ENCODE measurements around the gene PIK3CG.
"Not testable (repeated sequence)": the region's sequence is repeated elsewhere in the genome, so short reads cannot be mapped to it uniquely, and the experiment has no call there.

The PIK3CG gene

DNA sequence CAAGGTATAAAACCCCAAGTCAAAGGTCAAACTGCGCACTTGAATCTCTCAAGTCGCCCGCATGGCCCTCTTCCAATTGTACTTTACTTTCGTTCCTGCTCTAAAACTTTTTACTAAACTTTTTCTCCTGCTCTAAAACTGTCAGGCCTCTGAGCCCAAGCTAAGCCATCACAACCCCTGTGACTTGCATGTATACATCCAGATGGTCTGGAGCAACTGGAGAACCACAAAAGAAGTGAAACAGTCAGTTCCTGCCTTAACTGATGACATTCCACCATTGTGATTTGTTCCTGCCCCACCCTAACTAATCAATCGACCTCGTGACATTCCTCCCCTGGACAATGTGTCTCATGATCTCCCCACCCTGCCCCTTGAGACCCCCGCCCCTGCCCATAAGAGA lies 35.6 kb upstream of the PIK3CG start:
- ChIA-PET POLR2A (no interaction called here), CTCF (no interaction called here)
- TF ChIP-seq, protein P1, sequence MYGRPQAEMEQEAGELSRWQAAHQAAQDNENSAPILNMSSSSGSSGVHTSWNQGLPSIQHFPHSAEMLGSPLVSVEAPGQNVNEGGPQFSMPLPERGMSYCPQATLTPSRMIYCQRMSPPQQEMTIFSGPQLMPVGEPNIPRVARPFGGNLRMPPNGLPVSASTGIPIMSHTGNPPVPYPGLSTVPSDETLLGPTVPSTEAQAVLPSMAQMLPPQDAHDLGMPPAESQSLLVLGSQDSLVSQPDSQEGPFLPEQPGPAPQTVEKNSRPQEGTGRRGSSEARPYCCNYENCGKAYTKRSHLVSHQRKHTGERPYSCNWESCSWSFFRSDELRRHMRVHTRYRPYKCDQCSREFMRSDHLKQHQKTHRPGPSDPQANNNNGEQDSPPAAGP (tag by site-specific recombination; IDR thresholded peaks at IDR 0.05): no peak
- TF ChIP-seq, protein P2, sequence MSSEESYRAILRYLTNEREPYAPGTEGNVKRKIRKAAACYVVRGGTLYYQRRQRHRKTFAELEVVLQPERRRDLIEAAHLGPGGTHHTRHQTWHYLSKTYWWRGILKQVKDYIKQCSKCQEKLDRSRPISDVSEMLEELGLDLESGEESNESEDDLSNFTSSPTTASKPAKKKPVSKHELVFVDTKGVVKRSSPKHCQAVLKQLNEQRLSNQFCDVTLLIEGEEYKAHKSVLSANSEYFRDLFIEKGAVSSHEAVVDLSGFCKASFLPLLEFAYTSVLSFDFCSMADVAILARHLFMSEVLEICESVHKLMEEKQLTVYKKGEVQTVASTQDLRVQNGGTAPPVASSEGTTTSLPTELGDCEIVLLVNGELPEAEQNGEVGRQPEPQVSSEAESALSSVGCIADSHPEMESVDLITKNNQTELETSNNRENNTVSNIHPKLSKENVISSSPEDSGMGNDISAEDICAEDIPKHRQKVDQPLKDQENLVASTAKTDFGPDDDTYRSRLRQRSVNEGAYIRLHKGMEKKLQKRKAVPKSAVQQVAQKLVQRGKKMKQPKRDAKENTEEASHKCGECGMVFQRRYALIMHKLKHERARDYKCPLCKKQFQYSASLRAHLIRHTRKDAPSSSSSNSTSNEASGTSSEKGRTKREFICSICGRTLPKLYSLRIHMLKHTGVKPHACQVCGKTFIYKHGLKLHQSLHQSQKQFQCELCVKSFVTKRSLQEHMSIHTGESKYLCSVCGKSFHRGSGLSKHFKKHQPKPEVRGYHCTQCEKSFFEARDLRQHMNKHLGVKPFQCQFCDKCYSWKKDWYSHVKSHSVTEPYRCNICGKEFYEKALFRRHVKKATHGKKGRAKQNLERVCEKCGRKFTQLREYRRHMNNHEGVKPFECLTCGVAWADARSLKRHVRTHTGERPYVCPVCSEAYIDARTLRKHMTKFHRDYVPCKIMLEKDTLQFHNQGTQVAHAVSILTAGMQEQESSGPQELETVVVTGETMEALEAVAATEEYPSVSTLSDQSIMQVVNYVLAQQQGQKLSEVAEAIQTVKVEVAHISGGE (tag by site-specific recombination; conservative IDR thresholded peaks at IDR 0.05; ENCODE audit: low read depth): no peak
- TF ChIP-seq WT1 (tag by site-specific recombination; IDR thresholded peaks at IDR 0.05) (no peak), ZNF600 (tag by site-specific recombination; IDR thresholded peaks at IDR 0.05) (no peak), ZFP3 (tag by site-specific recombination; IDR thresholded peaks at IDR 0.05; ENCODE audit: low read depth) (no peak), ZNF133 (tag by site-specific recombination; IDR thresholded peaks at IDR 0.05) (no peak), ZNF211 (tag by site-specific recombination; IDR thresholded peaks at IDR 0.05; ENCODE audit: low read depth) (no peak), ZNF501 (tag by site-specific recombination; IDR thresholded peaks at IDR 0.05) (no peak)
- TF ChIP-seq, protein P3, sequence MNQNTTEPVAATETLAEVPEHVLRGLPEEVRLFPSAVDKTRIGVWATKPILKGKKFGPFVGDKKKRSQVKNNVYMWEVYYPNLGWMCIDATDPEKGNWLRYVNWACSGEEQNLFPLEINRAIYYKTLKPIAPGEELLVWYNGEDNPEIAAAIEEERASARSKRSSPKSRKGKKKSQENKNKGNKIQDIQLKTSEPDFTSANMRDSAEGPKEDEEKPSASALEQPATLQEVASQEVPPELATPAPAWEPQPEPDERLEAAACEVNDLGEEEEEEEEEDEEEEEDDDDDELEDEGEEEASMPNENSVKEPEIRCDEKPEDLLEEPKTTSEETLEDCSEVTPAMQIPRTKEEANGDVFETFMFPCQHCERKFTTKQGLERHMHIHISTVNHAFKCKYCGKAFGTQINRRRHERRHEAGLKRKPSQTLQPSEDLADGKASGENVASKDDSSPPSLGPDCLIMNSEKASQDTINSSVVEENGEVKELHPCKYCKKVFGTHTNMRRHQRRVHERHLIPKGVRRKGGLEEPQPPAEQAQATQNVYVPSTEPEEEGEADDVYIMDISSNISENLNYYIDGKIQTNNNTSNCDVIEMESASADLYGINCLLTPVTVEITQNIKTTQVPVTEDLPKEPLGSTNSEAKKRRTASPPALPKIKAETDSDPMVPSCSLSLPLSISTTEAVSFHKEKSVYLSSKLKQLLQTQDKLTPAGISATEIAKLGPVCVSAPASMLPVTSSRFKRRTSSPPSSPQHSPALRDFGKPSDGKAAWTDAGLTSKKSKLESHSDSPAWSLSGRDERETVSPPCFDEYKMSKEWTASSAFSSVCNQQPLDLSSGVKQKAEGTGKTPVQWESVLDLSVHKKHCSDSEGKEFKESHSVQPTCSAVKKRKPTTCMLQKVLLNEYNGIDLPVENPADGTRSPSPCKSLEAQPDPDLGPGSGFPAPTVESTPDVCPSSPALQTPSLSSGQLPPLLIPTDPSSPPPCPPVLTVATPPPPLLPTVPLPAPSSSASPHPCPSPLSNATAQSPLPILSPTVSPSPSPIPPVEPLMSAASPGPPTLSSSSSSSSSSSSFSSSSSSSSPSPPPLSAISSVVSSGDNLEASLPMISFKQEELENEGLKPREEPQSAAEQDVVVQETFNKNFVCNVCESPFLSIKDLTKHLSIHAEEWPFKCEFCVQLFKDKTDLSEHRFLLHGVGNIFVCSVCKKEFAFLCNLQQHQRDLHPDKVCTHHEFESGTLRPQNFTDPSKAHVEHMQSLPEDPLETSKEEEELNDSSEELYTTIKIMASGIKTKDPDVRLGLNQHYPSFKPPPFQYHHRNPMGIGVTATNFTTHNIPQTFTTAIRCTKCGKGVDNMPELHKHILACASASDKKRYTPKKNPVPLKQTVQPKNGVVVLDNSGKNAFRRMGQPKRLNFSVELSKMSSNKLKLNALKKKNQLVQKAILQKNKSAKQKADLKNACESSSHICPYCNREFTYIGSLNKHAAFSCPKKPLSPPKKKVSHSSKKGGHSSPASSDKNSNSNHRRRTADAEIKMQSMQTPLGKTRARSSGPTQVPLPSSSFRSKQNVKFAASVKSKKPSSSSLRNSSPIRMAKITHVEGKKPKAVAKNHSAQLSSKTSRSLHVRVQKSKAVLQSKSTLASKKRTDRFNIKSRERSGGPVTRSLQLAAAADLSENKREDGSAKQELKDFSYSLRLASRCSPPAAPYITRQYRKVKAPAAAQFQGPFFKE (tag by site-specific recombination; IDR thresholded peaks at IDR 0.05; ENCODE audit: borderline replicate concordance): no peak
- Histone ChIP-seq H3K36me3 (ENCODE audit: control insufficient read depth in 2 of 2, insufficient read depth in 1 of 2, low read length in 2 of 2) (no peaks in the 10 kb centered on the region), H3K4me3 (ENCODE audit: low read depth, low read length) (no peak overlapping the region), H3K27ac (ENCODE audit: extremely low read depth, low read depth, low read length) (no peak overlapping the region), H3K4me1 (ENCODE audit: control insufficient read depth, insufficient read depth, low read length) (no peaks in the 10 kb centered on the region), H3K9me3 (ENCODE audit: control insufficient read depth, insufficient read depth, low read depth, low read length) (no peaks in the 10 kb centered on the region)

DNA sequence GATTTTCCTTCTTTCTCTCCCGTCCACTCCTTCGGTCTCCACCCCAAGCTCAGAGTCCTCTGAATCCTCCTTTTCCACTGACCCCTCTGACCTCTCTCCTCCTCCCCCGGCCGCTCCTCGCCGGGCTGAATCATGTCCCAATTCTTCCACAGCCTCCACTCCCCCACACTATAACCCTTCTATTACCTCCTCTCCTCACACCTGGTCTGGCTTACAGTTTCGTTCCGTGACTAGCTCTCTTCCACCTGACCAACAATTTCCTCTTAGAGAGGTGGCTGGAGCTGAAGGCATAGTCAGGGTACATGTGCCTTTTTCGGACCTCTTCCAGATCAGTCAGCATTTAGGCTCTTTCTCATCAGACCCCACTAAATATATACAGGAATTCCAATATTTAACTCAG lies 34.2 kb upstream of the PIK3CG start:
- H3K36me3 ChIP-seq (ENCODE audit: control insufficient read depth in 2 of 2, insufficient read depth in 1 of 2, low read length in 2 of 2); H3K4me3 ChIP-seq (ENCODE audit: low read depth, low read length); H3K4me1 ChIP-seq (ENCODE audit: control insufficient read depth, insufficient read depth, low read length); CTCF ChIA-PET; POLR2A ChIA-PET; H3K9me3 ChIP-seq (ENCODE audit: control insufficient read depth, insufficient read depth, low read depth, low read length); H3K27ac ChIP-seq (ENCODE audit: extremely low read depth, low read depth, low read length): not testable (repeated sequence)

DNA sequence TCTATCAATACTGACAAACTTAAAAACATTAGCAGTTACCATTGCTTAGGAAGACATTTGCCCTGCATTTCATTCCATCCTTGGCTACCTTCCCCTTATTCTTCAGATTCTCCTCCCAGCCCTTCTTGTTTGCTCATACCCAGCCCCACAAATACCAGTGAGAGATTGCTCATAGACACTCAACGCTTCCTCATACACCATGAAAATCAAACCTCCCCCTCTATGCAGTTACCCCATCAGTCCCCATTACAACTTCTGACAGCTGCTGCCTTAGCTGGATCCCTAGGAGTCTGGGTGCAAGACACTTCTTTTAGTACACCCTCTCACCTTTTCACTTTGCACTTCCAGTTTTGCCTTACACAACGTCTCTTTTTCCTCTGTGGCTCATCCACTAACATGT lies 28.3 kb upstream of the PIK3CG start:
- ChIA-PET CTCF (no interaction called here), POLR2A (no interaction called here)
- H3K4me1 ChIP-seq (ENCODE audit: control insufficient read depth, insufficient read depth, low read length): no peaks in the 10 kb centered on the region
- TF ChIP-seq ZNF830 (tag by site-specific recombination; IDR thresholded peaks at IDR 0.05; ENCODE audit: low read depth) (no peak), ZNF660 (tag by site-specific recombination; IDR thresholded peaks at IDR 0.05) (no peak)
- no peak overlapping the region for H3K27ac ChIP-seq (ENCODE audit: extremely low read depth, low read depth, low read length)
- H3K9me3 ChIP-seq (ENCODE audit: control insufficient read depth, insufficient read depth, low read depth, low read length): no peaks in the 10 kb centered on the region
- H3K36me3 ChIP-seq (ENCODE audit: control insufficient read depth in 2 of 2, insufficient read depth in 1 of 2, low read length in 2 of 2): no peaks in the 10 kb centered on the region
- no peak overlapping the region for H3K4me3 ChIP-seq (ENCODE audit: low read depth, low read length)
